GM21825 (cell line): ENCODE data around the gene GOLGA2.

ENCODE experiments used
- ATAC-seq: cut with Tn5 transposase; IDR thresholded peaks from one replicate; pipeline ENCODE4 v1.9.1; 2021; ENCODE audit warnings: mild to moderate bottlenecking, moderate library complexity; ENCODE audit not compliant: unreplicated experiment

The GOLGA2 gene

DNA sequence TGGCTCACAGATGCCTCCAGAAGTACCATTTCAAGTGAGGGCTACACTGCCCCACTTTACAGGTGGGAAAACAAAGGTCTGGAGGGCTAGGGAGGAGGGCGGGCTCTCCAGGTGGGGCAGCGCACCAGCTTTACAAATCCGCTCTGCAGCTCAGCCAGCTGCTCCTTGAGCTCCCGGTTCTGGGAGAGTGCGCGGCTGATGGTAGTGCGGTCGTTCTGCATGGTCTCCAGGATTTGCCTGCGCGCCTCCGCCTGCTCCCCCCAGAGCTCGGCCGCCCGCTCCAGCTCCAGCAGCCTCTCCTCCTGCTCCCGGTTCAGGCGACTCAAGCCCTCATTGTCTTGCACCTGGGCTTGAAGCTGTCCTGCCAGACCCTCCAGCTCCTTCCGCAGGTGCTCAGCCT lies 15.5 kb downstream of the GOLGA2 start:
- ATAC-seq: no peak

- no peak for ATAC-seq
Measured at GRCh38 chr9:128259156-128259555, 16.7 kb downstream of the GOLGA2 start.

DNA sequence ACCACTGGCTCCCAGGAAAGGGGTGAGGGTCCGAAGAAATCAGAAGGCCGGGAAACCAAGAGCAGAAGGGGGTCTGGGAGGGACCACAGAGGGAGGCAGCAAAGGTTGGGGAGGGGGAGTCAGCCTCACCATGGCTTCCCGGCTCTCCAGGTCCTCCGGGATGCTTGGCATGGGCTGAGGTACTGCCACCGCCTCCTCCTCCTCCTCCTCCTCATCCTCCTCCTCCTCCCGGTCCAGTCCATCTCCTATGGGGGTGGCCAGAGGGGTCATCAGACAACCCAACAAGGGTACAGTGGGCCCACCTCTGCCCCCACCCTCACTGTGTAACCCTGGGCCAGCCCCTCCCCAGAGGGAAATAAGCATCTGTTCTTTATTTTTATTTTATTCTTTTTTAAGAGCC lies 17.5 kb downstream of the GOLGA2 start:
- ATAC-seq: no peak

DNA sequence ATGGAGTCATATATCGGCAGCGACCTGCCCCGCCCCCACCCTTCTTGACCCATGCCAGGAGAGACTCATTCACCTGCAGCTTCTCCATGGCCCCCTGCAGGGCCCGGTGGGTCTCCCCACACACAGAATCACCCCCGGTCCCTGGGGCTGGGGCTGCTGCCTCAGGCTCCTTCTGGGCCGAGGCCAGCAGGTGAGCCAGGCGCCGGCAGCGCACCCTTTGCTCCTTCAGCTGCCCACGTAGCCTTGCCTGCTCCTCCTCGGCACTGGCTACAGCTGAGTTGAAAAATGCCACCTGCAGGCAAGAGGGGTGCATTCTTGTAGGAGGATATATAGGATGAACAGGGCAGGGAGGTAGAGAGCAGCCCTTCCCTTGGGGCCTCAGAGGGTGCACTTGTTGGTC lies 17.9 kb downstream of the GOLGA2 start:
- ATAC-seq: no peak

DNA sequence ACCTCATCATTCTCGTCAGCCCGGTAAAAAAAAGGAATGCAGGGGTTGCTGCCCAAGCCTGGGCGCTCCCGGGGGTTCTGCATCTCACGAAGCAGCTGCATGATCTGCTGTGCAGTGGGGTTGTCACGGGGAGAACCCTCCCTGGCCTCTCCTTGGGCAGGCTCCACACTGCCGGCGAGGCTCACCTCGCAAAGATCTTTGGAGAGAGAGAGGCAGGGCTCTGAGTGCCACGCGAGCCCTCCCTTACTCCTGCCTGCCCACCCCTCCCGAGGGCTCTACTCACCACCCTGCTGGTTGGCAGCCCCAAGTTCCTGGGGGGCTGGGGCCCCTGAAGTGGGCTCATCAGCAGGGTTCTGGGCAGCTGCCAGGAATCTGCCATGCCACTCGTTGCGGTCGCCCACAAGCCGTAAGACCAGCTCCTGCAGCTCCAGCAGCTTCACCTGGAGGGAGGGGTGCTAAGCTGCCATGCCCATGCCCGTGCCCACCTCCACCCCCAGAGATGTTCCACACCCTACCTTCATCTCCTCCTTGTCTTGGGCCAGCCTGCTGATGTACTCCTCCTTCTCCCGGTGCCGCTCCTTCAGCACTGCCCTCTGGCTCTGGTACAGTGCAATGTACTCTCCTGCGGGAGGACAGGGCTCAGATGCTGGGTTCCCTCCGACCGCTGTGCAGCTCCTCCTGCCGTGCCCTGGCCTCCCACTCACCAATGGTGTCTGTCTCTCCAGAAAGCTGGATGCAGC lies 18.6 kb downstream of the GOLGA2 start:
- ATAC-seq: no peak

- no peak for ATAC-seq
Measured at GRCh38 chr9:128254855-128255759, 20.7 kb downstream of the GOLGA2 start.

DNA sequence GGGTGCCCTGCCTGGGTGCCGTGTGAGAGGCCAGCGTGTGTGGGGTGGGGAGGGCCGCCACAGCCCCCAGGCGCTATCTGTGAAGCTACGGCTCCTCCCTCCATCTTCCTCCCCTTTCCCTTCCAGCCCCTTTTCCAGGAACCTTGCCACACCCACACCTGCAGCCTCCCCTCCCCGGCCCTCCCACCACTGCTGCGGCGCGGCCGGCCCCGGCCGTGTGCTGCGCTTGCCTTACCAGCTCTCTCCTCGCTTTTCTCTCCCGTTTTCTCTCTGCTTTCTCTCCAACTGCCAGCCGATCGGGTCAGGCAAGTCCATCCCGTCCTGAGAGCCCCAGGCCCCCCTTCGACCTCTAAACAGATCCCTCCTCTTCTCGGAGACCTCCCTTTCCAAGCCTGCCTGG lies 21.4 kb downstream of the GOLGA2 start:
- no peak for ATAC-seq

DNA sequence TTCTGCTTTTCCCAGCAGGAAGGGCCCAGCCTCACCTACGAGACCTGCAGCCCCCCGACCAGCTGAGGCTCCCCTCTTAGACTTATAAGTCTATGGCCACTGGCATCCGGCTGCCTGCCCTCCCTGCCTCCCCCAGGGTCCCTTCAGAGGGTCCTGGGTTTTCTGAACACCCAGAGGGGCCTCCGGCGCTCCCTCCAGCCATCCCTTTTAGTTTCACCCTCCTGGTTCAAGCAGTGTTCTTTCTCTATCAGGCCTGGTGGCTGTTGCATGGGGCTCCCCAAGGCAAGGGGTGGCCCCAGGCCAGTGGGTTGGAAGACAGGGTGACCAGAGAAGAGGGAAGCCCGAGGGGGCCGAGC lies 21.8 kb downstream of the GOLGA2 start:
- ATAC-seq: no peak

GRCh38 chr9:128253140-128253990 lies 22.4 kb downstream of the GOLGA2 start:
- no peak for ATAC-seq

GRCh38 chr9:128252317-128253139 lies 23.3 kb downstream of the GOLGA2 start:
- no peak for ATAC-seq

- no peak for ATAC-seq
Measured at GRCh38 chr9:128251732-128252100, 24.1 kb downstream of the GOLGA2 start.

- ATAC-seq: no peak
Measured at GRCh38 chr9:128250839-128251731, 24.7 kb downstream of the GOLGA2 start.

- peak; percentile 84 for ATAC-seq
Measured at GRCh38 chr9:128249908-128250838, 25.6 kb downstream of the GOLGA2 start.

GRCh38 chr9:128249558-128249907 lies 26.3 kb downstream of the GOLGA2 start:
- no peak for ATAC-seq

DNA sequence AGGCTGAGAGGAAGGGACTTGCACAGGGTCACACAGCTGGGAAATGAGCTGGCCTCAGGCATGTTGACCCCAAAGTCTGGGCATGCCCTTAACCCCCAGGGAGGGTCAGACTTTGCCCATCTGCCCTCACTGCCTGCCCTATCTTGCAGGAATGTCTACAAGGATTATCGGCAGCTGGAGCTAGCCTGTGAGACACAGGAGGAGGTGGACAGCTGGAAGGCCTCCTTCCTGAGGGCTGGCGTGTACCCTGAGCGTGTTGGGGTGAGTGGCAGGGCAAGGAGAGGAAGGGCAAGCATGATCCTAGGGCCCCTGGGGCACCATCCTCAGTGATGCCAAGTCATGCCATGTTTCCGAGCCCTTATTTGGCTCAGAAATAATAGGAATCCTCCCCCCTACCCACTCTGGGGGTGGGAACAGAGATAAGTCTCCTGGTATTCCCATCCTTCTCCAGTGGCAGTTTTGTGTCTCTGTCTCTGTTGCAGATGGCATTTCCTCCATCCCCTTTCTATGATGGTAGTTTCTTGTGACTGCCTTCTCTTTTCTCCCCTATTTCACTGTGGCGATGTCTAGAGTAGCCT lies 28.5 kb downstream of the GOLGA2 start:
- ATAC-seq: no peak

DNA sequence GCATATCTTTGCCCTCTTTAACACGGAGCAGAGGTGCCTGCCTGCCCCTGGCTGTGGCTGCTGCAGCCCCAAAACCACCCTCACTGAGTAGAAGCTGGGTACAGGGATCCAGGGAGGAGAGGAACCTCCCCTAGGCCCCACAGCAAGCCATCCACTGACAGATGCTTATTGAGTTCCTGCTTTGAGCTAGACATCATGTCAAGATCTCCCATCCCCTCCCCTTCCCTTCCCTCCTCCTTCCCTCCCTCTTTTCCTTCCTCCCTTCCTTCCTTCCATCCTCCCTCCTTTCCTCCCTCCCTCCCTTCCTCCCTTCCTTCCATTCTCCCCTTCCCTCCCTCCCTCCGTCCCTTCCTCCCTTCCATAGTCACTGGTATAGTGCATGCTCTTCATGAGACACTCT lies 29.3 kb downstream of the GOLGA2 start:
- ATAC-seq: no peak

DNA sequence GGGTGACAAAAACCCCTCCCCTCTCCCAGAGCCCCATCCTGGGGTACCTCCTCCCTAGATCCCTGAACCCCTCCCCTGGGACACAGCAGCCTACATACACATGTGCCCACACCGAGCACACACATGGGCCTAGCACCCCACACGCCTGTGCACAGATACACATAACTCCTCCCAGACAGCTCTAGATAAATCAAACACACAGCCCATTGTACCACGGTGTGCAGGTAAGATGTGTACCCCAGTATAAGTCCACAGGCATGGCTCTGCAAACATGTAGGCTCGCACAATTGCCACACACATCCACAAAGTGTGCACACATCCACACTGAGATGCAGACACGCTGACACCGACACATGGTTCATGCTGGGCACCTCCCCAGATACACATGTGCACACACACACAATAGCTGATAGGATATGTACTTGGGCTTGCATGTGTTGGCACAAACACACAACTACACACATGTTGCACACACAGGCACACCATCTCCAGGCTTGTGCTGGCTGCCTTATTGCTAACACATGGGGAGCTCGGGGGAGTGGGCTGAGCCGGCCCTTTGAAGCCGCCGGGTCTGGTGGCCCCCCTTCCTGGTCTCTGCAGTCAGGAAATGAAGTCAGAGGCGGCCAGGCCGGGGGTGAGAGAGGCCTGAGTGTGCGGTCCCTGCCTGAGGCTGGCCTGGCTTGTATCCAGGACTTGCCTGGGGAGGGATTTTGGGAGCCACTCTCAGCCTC lies 30.2 kb downstream of the GOLGA2 start:
- no peak for ATAC-seq

DNA sequence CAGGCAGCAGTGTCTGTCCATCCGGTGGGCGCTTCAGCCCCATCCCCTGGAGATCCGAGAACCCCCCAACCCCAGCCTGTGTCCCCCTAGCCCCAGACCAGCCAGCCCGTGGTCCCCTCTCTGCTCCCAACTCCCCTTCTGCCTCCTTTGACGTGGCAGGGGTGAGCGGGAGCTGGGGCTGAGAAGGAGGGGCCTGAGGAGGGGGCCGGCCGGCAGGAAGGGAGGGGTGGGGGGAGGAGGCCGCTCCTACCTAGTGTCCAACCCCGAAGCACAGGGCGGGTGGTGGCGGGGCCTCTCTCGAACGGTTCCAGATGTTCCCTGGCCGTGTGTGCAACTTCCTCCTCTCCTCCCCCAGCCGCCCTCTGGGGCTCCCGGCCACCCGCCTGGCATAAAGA lies 31.0 kb downstream of the GOLGA2 start:
- no peak for ATAC-seq
